ENCODE measurements around the gene DAD1.

GRCh38 chr14:22552001-22552826, 36.8 kb downstream of the DAD1 start:
- no peak for TF ChIP-seq POLR2A (IDR thresholded peaks at IDR 0.05; ENCODE audit: low read length)
- no peak for TF ChIP-seq GATA1 (IDR thresholded peaks at IDR 0.05; ENCODE audit: low read depth, low read length)
